GM23338 (cell line): ENCODE data around the gene STAC. TPM values are rescaled to one million over a fixed set of nuclear protein-coding genes. Genes with fewer than 3 reads are reported as not detected.

Experiments used
- ATAC-seq: fragments of 200-7000 bp; cut with Tn5 transposase; 3 replicates; pipeline ENCODE4 v1.9.1; 2020
- DNase-seq: peaks from one replicate; pipeline ENCODE4 v3.0.0-alpha.2; 2015; ENCODE audit warnings: low spot score
- H2AFZ ChIP-seq: fragments of 200-600 bp; sonication (generic); 2 replicates; pipeline ENCODE4 v1.8.0; 2016; ENCODE audit warnings: antibody characterized with exemption, mild to moderate bottlenecking, moderate library complexity
- H3F3A ChIP-seq: fragments of 200-600 bp; sonication (generic); replicated peaks from 2 replicates; pipeline ENCODE4 v1.8.0; 2017; ENCODE audit warnings: antibody characterized with exemption, mixed run types, low read depth
- H3K27ac ChIP-seq: fragments of 200-600 bp; sonication (generic); 2 replicates; pipeline ENCODE4 v1.6.1; 2016; ENCODE audit warnings: low read depth
- H3K27me3 ChIP-seq: fragments of 200-600 bp; sonication (generic); 2 replicates; pipeline ENCODE4 v1.8.0; 2016; ENCODE audit warnings: mild to moderate bottlenecking, mixed run types, moderate library complexity; ENCODE audit not compliant: insufficient read depth
- H3K36me3 ChIP-seq: fragments of 200-600 bp; sonication (generic); 2 replicates; pipeline ENCODE4 v1.8.0; 2016; ENCODE audit warnings: mild to moderate bottlenecking; ENCODE audit not compliant: insufficient read depth
- H3K4me1 ChIP-seq: fragments of 200-600 bp; sonication (generic); 2 replicates; pipeline ENCODE4 v1.8.0; 2016; ENCODE audit warnings: mild to moderate bottlenecking, moderate library complexity; ENCODE audit not compliant: insufficient read depth
- H3K4me2 ChIP-seq: fragments of 200-600 bp; sonication (generic); 2 replicates; pipeline ENCODE4 v1.7.1; 2017; ENCODE audit warnings: mixed run types
- H3K4me3 ChIP-seq: fragments of 200-600 bp; sonication (generic); 2 replicates; pipeline ENCODE4 v1.6.1; 2016; ENCODE audit warnings: mixed run types
- H3K79me2 ChIP-seq: fragments of 200-600 bp; sonication (generic); replicated peaks from 2 replicates; pipeline ENCODE4 v1.8.0; 2017; ENCODE audit warnings: mild to moderate bottlenecking; ENCODE audit not compliant: insufficient read depth
- H3K9me2 ChIP-seq: fragments of 200-600 bp; sonication (generic); 2 replicates; pipeline ENCODE4 v1.8.0; 2017; ENCODE audit not compliant: insufficient read depth
- H4K20me1 ChIP-seq: fragments of 200-600 bp; sonication (generic); replicated peaks from 2 replicates; pipeline ENCODE4 v1.8.0; 2017; ENCODE audit warnings: mild to moderate bottlenecking; ENCODE audit not compliant: insufficient read depth
- H3K27ac Mint-ChIP-seq: 2 replicates; pipeline ENCODE4 v1.8.0; 2020; ENCODE audit warnings: inconsistent platforms, mild to moderate bottlenecking, moderate library complexity, mixed read lengths
- H3K27me3 Mint-ChIP-seq: 3 replicates; pipeline ENCODE4 v1.8.0; 2022; ENCODE audit warnings: low read depth, mild to moderate bottlenecking, moderate library complexity, mixed read lengths, inconsistent platforms; ENCODE audit not compliant: insufficient read depth, poor library complexity
- H3K36me3 Mint-ChIP-seq: 3 replicates; pipeline ENCODE4 v1.8.0; 2021; ENCODE audit warnings: low read depth, mild to moderate bottlenecking, inconsistent platforms, moderate library complexity, mixed read lengths
- H3K4me1 Mint-ChIP-seq: 3 replicates; pipeline ENCODE4 v1.8.0; 2020; ENCODE audit warnings: mild to moderate bottlenecking, inconsistent platforms, mixed read lengths
- H3K4me3 Mint-ChIP-seq: 3 replicates; pipeline ENCODE4 v1.8.0; 2021; ENCODE audit warnings: moderate library complexity, mild to moderate bottlenecking, inconsistent platforms, mixed read lengths
- H3K9me3 Mint-ChIP-seq: 3 replicates; pipeline ENCODE4 v1.8.0; 2020; ENCODE audit warnings: moderate library complexity, mild to moderate bottlenecking, inconsistent platforms, mixed read lengths
- EZH2 ChIP-seq: fragments of 200-600 bp; sonication (generic); IDR thresholded peaks from one replicate; pipeline ENCODE4 v1.8.0; 2017; ENCODE audit warnings: antibody characterized with exemption, mild to moderate bottlenecking, low read depth; ENCODE audit not compliant: unreplicated experiment
- EZH2phosphoT487 ChIP-seq: fragments of 200-600 bp; sonication (generic); IDR thresholded peaks from one replicate; pipeline ENCODE4 v1.8.1; 2018; ENCODE audit warnings: antibody characterized with exemption; ENCODE audit not compliant: unreplicated experiment
- JUNB ChIP-seq: IDR thresholded peaks from one replicate; pipeline ENCODE4 v1.6.1; 2016; ENCODE audit warnings: antibody characterized with exemption; ENCODE audit not compliant: unreplicated experiment
- NANOG ChIP-seq: IDR thresholded peaks from 2 replicates; pipeline ENCODE4 v1.6.1; 2016; ENCODE audit warnings: antibody characterized with exemption, borderline replicate concordance
- ZNF331 ChIP-seq: fragments of 250-450 bp; sonication (Bioruptor Pico); IDR thresholded peaks from 2 replicates; pipeline ENCODE4 v1.5.0; 2020; ENCODE audit warnings: low read depth, mild to moderate bottlenecking, moderate library complexity
- ZNF462 ChIP-seq: fragments of 250-450 bp; sonication (Bioruptor Pico); IDR thresholded peaks from 2 replicates; pipeline ENCODE4 v1.5.0; 2020; ENCODE audit warnings: mild to moderate bottlenecking, moderate library complexity
- polyA plus RNA-seq: library from polyadenylated mRNA; unstranded; fragments of >200 nt; fragmentation: Nextera tagmentation; extraction: Ambion mirVana; gene quantifications from 2 replicates; pipeline ENCODE4 v1.2.1, GENCODE V29; 2016
- total RNA-seq: library from RNA; depleted of rRNA; stranded (reverse); fragments of >200 nt; shearing (Covaris generic); gene quantifications from 2 replicates; pipeline ENCODE4 v1.2.3, GENCODE V29; 2014
- TF ChIP-seq, protein P1 (sequence below): IDR thresholded peaks from 2 replicates; pipeline ENCODE4 v1.6.1; 2016; ENCODE audit warnings: antibody characterized with exemption
- TF ChIP-seq, protein P2 (sequence below), 2 experiments: fragments of 200-600 bp in 1 of 2; sonication (generic) in 1 of 2; conservative IDR thresholded peaks; 2 replicates each; pipeline versions ENCODE4 v1.5.1 to v1.6.1; 2016 to 2017; ENCODE audit warnings: antibody characterized with exemption in 2 of 2, low read depth in 2 of 2, mild to moderate bottlenecking in 2 of 2, moderate library complexity in 1 of 2

The STAC gene
- total and polyA plus RNA-seq, 2 experiments from 2014 or later, result 5.6 to 22.9 TPM

DNA sequence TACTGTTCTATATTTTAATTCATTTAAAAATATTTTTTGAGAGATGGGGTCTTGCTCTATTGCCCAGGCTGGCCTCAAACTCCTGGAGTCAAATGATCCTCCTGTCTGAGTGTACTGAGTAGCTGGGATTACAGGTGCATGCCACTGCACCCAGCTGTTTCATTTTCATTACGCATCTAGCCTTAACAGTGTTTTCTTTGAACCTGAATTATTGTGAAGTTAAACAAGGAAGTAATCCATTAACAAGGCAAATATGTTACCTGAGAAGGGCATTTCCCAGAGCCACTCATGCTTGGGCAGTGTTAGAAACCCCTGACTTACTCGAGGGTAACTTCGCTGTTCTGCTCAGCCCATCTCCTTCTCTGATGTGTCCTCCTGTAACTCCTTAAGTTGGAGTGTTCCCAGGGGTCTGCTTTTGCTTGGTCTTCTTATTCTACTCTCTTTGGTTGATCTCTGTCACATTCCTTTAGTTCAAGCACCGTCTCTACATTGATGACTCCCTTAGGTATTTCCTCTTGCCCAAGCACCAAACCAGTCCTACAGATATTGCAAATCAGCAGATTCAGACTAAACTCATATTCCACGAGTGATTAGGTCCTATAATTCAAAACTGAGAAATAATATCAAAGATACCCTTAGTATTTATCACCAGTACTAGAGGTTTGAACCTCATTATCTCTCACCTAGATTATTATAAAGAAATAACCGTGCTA, 107.9 kb downstream of the STAC start (continued):
- no peak for TF ChIP-seq NANOG
- TF ChIP-seq, protein P1, sequence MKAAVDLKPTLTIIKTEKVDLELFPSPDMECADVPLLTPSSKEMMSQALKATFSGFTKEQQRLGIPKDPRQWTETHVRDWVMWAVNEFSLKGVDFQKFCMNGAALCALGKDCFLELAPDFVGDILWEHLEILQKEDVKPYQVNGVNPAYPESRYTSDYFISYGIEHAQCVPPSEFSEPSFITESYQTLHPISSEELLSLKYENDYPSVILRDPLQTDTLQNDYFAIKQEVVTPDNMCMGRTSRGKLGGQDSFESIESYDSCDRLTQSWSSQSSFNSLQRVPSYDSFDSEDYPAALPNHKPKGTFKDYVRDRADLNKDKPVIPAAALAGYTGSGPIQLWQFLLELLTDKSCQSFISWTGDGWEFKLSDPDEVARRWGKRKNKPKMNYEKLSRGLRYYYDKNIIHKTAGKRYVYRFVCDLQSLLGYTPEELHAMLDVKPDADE, result no peak

GRCh38 chr3:36489101-36489500, 108.8 kb downstream of the STAC start:
- no peaks in the 10 kb centered on the region for H3K9me3 Mint-ChIP-seq
- no peak for ATAC-seq
- H3K27ac ChIP-seq, result no peak overlapping the region

More at GRCh38 chr3:36489101-36489500, 108.8 kb downstream of the STAC start:
- H3F3A ChIP-seq, result no peaks in the 10 kb centered on the region
- no peak overlapping the region for H3K27ac Mint-ChIP-seq
- TF ChIP-seq EZH2phosphoT487, result no peak
- no peak for TF ChIP-seq JUNB
- TF ChIP-seq, protein P2, sequence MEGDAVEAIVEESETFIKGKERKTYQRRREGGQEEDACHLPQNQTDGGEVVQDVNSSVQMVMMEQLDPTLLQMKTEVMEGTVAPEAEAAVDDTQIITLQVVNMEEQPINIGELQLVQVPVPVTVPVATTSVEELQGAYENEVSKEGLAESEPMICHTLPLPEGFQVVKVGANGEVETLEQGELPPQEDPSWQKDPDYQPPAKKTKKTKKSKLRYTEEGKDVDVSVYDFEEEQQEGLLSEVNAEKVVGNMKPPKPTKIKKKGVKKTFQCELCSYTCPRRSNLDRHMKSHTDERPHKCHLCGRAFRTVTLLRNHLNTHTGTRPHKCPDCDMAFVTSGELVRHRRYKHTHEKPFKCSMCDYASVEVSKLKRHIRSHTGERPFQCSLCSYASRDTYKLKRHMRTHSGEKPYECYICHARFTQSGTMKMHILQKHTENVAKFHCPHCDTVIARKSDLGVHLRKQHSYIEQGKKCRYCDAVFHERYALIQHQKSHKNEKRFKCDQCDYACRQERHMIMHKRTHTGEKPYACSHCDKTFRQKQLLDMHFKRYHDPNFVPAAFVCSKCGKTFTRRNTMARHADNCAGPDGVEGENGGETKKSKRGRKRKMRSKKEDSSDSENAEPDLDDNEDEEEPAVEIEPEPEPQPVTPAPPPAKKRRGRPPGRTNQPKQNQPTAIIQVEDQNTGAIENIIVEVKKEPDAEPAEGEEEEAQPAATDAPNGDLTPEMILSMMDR (conservative IDR thresholded peaks at IDR 0.05; ENCODE audit: low read depth in 2 of 2), result no peak
- no peak for TF ChIP-seq ZNF462
- TF ChIP-seq EZH2, result no peak
- TF ChIP-seq ZNF331 (CRISPR knock-in tag), result no peak
- no peak for DNase-seq
- H3K4me1 ChIP-seq, result peaks cover 30% of the 10 kb centered on the region
- H4K20me1 ChIP-seq, result no peaks in the 10 kb centered on the region
- no peaks in the 10 kb centered on the region for H3K9me2 ChIP-seq
- no peak overlapping the region for H3K4me2 ChIP-seq
- H3K36me3 Mint-ChIP-seq, result peaks cover 7% of the 10 kb centered on the region; the same call in 2 of the 3 replicates
- no peaks in the 10 kb centered on the region for H3K27me3 Mint-ChIP-seq
- H3K4me3 Mint-ChIP-seq, result no peak overlapping the region
- no peaks in the 10 kb centered on the region for H3K27me3 ChIP-seq
- no peak overlapping the region for H3K4me3 ChIP-seq
- H3K4me1 Mint-ChIP-seq, result peaks cover 22% of the 10 kb centered on the region
- no peaks in the 10 kb centered on the region for H3K79me2 ChIP-seq
- H2AFZ ChIP-seq, result no peak overlapping the region
- H3K36me3 ChIP-seq, result no peaks in the 10 kb centered on the region; the same call in 1 of the 2 replicates
